Stimulated activated CD4-positive, alpha-beta T cell treated with anti-CD3 and anti-CD28 coated beads, Interleukin-15, amount 100 ng/mL, for 24 hours (primary cell): ENCODE data around the gene WAPL.

Experiments
- DNase-seq: peaks from one replicate; pipeline ENCODE4 v3.0.0-alpha.2; 2020

WAPL gene

DNA sequence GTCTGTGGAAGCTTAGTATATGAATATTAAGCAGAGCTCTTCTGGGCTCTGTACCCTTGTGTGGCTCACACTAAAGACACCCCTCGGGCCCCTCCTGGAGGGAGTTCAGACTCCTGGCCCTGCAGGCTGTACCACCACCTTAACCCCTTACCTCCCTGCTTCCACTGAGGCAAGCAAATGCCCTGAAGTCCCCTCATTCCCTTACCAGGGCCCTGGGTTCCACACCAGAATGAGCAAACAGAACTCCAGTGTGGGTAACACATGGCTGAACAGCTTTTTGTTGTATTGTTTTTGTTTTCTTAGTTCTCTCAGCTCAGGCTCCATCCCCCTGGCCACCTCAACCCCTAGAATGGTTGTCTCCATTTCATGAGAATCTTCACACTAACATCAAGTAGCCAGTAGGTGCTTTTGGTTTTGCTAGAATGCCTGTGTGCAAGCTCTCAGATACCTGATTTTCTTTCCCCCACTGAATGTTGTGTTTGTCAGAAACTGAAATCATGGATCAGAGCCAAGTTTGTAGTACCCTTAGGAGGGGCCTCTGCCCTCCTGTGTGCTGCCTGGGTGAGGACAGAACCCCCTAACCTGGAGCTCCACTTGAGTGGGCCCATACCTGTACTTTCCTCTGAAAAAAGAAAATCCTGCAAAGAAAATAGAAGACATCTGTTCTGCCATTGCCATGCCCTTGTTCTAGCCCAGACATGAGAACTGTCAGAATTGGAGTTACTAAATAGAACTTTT, 2.8 kb upstream of the WAPL start:
- no peak for DNase-seq

- no peak for DNase-seq
These were observed 1.8 kb upstream of the WAPL start for GRCh38 chr10:86523348-86523747.

DNA sequence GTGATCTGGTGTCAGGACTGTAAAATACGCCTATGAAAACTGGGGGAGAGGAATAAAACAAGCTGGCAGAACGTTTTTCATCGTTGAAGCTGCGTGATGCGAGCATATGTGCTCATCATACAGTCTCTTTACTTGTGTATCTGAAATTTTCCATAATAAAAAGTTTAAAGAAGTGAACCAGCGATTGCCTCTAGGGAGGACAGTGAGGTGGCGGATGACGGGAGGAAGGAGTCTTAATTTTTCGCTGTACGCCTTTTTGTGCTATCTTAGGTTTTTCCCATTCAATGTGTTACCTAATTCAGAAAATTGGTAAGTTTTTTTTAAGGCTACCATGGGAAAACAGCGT, 891 bp upstream of the WAPL start:
- DNase-seq: no peak

GRCh38 chr10:86520871-86521677, 518 bp downstream of the WAPL start:
- DNase-seq: peak; percentile 71

DNA sequence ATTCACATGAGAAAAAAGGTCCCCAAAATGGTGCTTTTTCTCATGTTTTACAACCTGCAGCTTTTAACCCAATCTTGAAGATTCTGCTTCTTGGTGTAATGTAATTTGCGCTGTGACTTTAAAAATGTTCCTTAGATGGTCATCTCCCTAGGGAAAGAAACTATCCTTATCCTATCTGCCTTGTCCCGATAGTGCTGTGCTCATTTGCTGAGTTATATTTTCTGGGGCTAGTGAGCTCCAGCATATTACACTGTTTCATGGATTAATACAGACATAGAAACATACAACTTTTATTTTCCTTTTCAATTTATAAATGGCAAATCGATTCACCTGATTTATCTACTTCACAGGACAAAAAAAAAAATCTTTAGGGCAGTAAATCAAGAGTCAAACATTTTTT, 2.8 kb downstream of the WAPL start:
- no peak for DNase-seq

GRCh38 chr10:86512137-86512536, 9.5 kb downstream of the WAPL start:
- DNase-seq: no peak

DNA sequence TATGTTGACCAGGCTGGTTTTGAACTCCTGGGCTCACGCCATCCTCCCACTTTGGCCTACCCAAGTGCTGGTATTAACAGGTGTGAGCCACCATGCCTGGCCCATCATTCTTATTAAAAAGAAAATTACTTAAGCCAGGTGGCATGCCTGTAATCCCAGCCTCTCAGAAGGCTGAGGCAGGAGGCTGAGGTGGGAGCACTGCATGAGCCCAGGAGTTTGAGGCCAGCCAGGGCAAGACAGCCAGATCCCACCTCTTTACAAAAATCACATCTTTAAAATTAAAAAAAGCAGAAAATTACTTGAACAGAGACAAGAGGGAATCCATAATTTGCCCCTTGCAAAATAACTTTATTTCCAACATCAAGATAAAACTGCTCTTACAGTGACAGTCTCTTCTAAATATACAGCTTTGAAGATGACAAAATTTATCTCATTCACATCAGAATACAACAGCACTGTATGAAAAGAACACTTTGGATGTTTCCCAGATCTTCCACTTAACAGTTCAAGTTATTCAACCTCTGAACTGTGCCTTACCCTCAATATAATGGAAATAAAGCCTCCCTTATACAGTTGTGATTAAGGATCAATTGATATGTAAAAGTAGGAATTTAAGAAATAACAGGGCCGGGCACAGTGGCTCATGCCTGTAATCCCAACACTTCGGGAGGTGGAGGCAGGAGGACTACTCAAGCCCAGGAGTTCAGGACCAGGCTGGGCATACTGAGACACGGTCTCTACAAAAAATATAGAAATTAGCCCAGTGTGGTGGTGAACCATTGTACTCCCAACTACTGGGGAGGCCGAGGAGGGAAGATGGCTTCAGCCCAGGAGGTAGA, 10.3 kb downstream of the WAPL start:
- DNase-seq: no peak

DNA sequence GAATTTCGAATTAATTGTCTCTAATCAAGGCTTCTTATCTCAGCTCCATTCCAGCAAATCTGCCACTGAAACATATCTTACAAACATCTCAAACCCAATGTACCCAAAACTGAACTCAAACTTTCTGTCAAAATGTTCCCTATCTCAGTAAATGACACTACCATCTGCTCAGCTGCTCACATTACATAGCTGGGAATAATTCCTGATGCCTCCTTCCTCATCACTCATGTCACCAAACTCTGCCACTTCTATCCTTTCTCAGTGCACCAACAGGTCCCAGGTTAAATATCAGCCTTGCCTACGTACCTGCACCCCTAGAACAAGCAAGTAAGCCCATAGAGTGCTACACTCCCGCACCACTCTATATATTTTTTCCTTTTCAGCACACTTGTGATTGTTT, 12.4 kb downstream of the WAPL start:
- DNase-seq: no peak

DNA sequence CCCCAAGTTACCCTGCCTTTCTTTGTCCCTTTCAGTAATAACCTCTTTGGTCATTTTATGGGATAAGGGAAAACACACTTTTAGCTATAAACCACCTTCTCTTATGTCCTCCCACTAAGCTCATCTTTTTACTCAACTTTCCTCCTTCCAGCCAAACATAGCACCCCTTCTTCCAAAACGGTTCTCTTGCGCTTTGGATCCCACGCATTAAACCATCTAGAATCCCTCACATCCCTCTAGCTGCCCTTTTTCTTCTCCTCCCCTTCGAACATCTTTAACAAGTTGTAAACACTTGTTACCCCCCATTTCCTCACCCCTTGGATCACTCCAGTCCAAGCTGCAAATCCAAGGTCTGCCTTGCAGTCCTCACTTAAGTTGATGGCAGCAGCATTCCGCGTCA, 13.4 kb downstream of the WAPL start:
- DNase-seq: no peak

GRCh38 chr10:86506499-86506898, 15.1 kb downstream of the WAPL start:
- no peak for DNase-seq

- DNase-seq: no peak
These were observed 15.5 kb downstream of the WAPL start for GRCh38 chr10:86506062-86506461.

DNA sequence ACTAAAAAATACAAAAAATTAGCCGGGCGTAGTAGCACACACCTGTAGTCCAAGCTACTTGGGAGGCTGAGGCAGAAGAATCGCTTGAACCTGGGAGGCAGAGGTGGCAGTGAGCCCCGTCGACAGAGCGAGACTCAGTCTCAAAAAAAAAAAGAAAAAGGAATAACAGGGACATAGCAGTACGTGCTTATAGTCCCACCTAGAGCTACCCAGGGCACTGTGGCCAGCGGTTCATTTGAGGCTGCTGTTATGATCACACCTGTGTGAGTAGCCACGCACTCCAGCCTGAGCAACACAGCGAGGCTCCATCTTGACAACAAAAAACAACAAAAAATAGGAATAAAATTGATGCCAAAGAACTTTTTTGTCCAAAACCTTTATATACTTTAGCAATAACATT, 17.1 kb downstream of the WAPL start:
- DNase-seq: no peak

- no peak for DNase-seq
These were observed 20.7 kb downstream of the WAPL start for GRCh38 chr10:86500846-86501245.

DNA sequence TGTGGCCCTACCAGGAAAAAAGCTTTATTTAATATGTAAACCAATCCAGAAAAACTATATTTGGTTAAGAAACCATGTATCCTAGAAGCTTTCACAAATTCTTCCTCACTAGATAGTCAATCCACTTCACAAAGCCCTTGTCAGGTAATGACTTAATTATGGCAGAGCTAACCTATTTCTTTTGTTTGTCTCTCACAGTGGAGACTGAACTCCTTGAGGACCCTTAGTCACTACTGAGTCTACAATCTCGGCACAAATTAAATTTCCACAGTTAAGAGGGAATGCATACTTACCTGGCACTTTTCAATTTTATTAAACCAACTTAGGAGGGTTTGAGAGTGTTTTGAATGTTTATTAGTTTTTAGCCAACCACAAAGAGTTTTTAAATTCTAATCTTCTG, 23.0 kb downstream of the WAPL start:
- DNase-seq: no peak

DNA sequence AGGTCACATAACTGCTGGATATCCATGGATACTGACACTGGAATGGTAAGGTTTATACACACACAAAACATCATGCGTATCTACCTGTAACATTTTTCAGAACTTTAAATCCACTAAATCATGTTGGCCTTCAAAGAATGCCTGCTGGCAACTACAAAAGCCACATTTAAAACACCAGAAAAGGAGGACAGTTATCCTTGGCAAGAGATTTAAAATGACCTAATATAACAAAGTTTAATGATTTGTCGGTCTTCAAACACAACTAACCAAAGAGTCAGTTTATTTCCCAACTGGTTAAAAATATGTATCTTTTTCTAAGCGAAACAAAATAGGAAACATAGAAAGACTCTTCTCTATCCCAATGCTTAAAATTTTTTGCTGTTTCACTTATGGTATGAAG, 24.0 kb downstream of the WAPL start:
- no peak for DNase-seq

DNA sequence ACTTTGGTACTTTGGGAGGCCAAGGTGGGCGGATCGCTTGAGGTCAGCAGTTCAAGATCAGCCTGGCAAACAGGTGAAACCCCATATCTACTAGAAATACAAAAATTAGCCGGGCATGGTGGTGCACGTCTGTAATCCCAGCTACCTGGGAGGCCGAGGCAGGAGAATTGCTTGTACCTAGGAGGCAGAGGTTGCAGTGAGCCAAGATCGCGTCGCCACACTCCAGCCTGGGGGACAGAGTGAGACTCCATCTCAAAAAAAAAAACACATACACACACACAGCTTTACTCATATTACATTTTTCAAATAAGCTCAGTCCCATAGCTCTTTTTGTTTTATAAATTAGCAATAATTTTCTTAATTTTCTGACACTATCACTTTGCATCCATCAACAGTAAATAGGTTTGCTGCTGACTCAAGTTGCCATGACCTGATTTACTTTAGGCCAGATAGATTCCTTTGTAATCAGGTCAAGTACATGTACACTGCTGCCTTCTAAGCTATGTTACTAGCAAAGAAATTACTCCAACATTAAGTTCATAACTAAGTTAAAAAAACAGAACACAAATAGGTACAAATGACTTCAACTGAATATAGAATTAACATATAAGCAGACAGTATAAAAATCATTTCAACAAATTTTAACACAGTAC, 31.5 kb downstream of the WAPL start:
- DNase-seq: no peak

DNA sequence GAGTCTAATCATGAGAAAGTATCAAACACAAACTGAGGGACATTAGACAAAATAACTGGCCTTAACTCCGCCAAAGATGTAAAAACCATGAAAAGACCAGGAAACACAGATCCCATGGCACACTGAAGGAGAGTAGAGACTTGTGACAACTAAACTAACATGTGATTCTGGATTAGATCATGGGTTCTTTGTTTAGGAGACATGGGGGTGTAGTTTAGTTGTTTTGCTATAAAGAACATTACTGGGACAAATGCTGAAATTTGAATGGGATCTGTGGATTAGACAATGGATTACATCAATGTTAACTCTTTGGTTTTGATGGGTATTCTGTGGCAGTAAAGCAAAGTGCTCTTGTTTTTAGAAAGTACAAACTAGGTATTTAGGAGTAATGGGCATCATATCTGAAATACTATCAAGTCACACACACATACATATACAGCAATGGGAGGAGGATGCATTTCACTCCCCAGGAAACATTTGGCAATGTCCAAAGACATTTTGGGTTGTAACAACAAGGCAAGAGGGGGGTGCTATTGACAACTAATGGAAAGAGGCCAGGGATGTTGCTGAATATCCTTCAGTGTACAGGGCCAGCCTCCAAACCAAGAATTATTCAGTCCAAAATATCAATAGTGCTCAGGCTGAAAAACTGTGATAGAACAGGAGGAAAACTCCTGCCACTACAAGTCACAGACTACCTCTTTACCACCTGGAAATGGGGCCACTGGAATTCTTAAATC, 32.4 kb downstream of the WAPL start:
- DNase-seq: no peak

GRCh38 chr10:86486856-86487255, 34.7 kb downstream of the WAPL start:
- DNase-seq: no peak

- no peak for DNase-seq
These were observed 37.9 kb downstream of the WAPL start for GRCh38 chr10:86483664-86484063.

- DNase-seq: no peak
These were observed 39.8 kb downstream of the WAPL start for GRCh38 chr10:86481761-86482160.

DNA sequence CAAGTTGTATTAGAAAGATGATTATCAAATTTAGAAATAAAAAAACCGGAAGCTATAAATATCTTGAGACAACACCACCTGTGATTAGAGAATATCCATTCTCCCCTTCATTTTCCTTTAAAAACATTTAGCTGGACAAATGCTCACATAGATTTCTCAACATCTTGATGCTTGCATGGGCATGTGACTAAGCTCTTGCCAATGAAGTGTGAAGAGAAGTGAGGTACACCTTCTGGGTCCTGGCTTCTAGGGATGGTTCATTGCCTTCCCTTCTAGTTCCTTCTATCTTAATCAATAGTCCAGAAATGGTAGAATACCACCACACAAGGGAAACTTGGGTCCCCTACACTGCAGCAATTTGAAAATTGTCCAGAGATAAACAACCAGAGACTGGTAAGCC, 41.0 kb downstream of the WAPL start:
- DNase-seq: no peak

- DNase-seq: no peak
These were observed 49.5 kb downstream of the WAPL start for GRCh38 chr10:86472061-86472460.
